K562 (cell line): ENCODE results near the gene WNK2.

ENCODE experiments used
- SPI1 ChIP-seq: IDR thresholded peaks from 2 replicates; pipeline ENCODE4 v1.6.1; 2011; ENCODE audit warnings: low read depth, low read length, control low read depth, borderline replicate concordance
- ZSCAN29 ChIP-seq: fragments of 450-650 bp; IDR thresholded peaks from 2 replicates; pipeline ENCODE4 v1.6.1; 2017

GRCh38 chr9:93257808-93258331 is 73.9 kb downstream of the WNK2 start:
- no peak for TF ChIP-seq ZSCAN29
- no peak for TF ChIP-seq SPI1
